ENCODE measurements around the gene KLHDC8A. TPM values are rescaled to one million over a fixed set of nuclear protein-coding genes. Genes with fewer than 3 reads are reported as not detected.
A peak's percentile ranks its signal among the peaks of the same experiment; 100 is the strongest.
"Not testable (repeated sequence)": the region's sequence is repeated elsewhere in the genome, so short reads cannot be mapped to it uniquely, and the experiment has no call there.

KLHDC8A gene
- total RNA-seq, 1 experiment from 2014 or later, result not detected

DNA sequence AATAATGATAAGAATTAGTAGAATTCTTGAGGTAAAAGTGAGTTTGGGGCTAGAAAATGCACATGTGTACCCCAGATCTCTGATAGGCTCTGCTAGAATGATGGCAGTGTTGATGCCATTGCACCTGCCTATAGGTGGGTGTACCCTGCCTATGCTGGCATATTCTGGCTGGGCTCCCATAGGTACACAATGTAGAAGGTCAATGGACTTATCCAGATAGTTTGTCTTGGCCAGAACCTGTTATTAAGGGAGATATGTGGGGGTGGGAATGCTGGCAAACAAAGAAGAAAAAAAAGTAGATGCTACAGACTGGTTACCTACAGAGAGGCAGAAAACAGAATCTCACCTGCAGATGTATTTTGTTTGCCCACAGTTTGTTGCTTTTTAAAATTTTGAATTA lies 14.1 kb upstream of the KLHDC8A start:
- BruUV-seq (replicated peaks), result no TSS peak
- ChIA-PET POLR2A (no interaction called here), CTCF (interaction anchor here (0.6 to 24.9 kb wide), 6 partner anchors 18 to 1785 kb away, joined by 3 to 241 read pairs (median 6); partner anchors contain the start of gene KLHDC8A)
- Mint-ChIP-seq H3K4me3 (ENCODE audit: unreplicated experiment) (no peak overlapping the region), H3K36me3 (ENCODE audit: insufficient read depth, unreplicated experiment) (no peaks in the 10 kb centered on the region), H3K9me3 (ENCODE audit: unreplicated experiment) (no peaks in the 10 kb centered on the region), H3K27me3 (ENCODE audit: insufficient read depth, unreplicated experiment) (no peaks in the 10 kb centered on the region), H3K27ac (ENCODE audit: low read depth, unreplicated experiment) (no peak overlapping the region), H3K4me1 (ENCODE audit: insufficient read depth, unreplicated experiment) (peaks cover 30% of the 10 kb centered on the region)
- intact Hi-C loops (cut with micrococcal nuclease), result no loop called here
- TF ChIP-seq, protein P1, sequence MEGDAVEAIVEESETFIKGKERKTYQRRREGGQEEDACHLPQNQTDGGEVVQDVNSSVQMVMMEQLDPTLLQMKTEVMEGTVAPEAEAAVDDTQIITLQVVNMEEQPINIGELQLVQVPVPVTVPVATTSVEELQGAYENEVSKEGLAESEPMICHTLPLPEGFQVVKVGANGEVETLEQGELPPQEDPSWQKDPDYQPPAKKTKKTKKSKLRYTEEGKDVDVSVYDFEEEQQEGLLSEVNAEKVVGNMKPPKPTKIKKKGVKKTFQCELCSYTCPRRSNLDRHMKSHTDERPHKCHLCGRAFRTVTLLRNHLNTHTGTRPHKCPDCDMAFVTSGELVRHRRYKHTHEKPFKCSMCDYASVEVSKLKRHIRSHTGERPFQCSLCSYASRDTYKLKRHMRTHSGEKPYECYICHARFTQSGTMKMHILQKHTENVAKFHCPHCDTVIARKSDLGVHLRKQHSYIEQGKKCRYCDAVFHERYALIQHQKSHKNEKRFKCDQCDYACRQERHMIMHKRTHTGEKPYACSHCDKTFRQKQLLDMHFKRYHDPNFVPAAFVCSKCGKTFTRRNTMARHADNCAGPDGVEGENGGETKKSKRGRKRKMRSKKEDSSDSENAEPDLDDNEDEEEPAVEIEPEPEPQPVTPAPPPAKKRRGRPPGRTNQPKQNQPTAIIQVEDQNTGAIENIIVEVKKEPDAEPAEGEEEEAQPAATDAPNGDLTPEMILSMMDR (IDR thresholded peaks at IDR 0.05; ENCODE audit: unreplicated experiment), result no peak
- DNase-seq (ENCODE audit: unreplicated experiment), result no peak

DNA sequence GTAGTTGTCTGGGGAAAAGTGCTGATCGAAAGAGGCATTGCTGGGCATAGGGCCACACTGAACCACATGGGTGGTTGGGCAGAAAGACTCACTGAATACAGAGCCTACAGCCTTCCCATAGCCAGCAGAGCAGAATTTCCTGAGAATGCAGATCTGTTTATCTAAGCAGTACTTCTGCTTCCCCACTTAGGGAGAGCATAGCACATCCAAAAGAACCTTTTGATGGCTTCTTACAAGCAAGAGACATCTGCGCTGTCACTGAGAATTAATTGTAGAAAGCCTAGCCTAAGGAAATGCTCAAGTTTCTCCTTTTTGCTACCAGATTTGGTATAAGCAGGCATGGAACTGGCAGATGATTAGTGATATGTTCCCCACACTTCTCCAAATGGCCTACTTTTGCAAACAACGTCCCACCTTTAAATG lies 13.0 kb upstream of the KLHDC8A start:
- Mint-ChIP-seq H3K9me3 (ENCODE audit: unreplicated experiment) (no peaks in the 10 kb centered on the region), H3K4me1 (ENCODE audit: insufficient read depth, unreplicated experiment) (peaks cover 23% of the 10 kb centered on the region), H3K27ac (ENCODE audit: low read depth, unreplicated experiment) (no peak overlapping the region), H3K4me3 (ENCODE audit: unreplicated experiment) (no peak overlapping the region), H3K36me3 (ENCODE audit: insufficient read depth, unreplicated experiment) (no peaks in the 10 kb centered on the region), H3K27me3 (ENCODE audit: insufficient read depth, unreplicated experiment) (no peaks in the 10 kb centered on the region)
- CTCF ChIA-PET, result interaction anchor here (0.6 to 24.9 kb wide), 5 partner anchors 17 to 116 kb away, joined by 3 to 241 read pairs (median 9); partner anchors contain the start of gene KLHDC8A
- BruUV-seq (replicated peaks), result no TSS peak
- DNase-seq (ENCODE audit: unreplicated experiment), result no peak
- POLR2A ChIA-PET, result no interaction called here
- intact Hi-C loops (cut with micrococcal nuclease), result no loop called here
- TF ChIP-seq, protein P1 (IDR thresholded peaks at IDR 0.05; ENCODE audit: unreplicated experiment), result no peak

DNA sequence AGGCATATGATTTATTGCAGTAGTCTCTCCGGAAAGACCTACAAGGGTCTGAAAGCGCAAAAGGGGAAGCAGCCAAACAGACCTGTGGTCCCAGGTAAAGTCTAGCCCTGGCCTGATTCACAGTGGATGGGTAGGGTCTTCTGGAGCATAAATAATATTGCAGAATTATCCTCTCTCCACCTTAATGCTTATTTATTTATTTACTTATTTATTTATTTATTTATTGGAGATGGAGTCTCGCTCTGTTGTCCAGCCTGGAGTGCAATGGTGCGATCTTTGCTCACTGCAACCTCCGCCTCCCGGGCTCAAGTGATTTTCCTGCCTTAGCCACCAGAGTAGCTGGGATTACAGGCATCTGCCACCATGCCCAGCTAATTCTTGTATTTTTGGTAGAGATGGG lies 11.8 kb upstream of the KLHDC8A start:
- DNase-seq (ENCODE audit: unreplicated experiment), result no peak
- POLR2A ChIA-PET, result interaction anchor here (0.6 to 1.1 kb wide), 3 partner anchors 10 to 146 kb away, joined by 3 to 4 read pairs (median 4); no protein-coding TSS in a partner anchor
- BruUV-seq (replicated peaks), result no TSS peak

DNA sequence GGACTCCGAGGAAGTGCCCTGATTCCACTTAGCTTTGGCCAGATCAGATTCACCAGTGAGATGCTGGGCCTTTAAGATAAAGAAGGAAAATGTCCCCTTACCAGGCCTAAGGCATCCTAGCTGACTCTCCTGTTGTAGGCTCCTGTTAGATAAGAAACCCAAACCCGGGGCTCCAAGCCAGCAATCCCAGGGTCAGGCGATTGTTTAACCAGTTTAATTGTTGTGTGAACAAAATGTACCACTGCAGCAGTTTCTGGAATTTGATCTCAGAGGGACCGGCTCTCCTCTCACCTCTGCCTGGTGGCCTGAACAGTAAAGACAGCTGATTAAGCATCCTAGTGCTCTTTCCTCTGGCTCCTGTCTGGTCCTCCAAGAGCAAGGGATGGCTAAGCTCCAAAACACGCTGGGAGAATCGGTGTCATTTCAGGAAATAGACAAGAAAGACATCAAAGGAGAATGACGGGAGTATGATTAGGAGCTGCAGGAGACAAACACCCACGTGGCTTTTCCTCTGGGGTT lies 9.3 kb upstream of the KLHDC8A start:
- DNase-seq (ENCODE audit: unreplicated experiment), result peak; percentile 48
- intact Hi-C loops (cut with micrococcal nuclease), result no loop called here
- H3K4me3 Mint-ChIP-seq (ENCODE audit: unreplicated experiment), result no peak overlapping the region
- H3K9me3 Mint-ChIP-seq (ENCODE audit: unreplicated experiment), result no peaks in the 10 kb centered on the region
- CTCF ChIA-PET, result interaction anchor here (0.8 to 16.6 kb wide), 7 partner anchors 10 to 121 kb away, joined by 3 to 241 read pairs (median 5); partner anchors contain the start of gene KLHDC8A
- H3K27ac Mint-ChIP-seq (ENCODE audit: low read depth, unreplicated experiment), result no peak overlapping the region
- H3K27me3 Mint-ChIP-seq (ENCODE audit: insufficient read depth, unreplicated experiment), result peaks cover 19% of the 10 kb centered on the region
- TF ChIP-seq, protein P1 (IDR thresholded peaks at IDR 0.05; ENCODE audit: unreplicated experiment), result no peak
- POLR2A ChIA-PET, result interaction anchor here (0.6 to 1.7 kb wide), 2 partner anchors 11 to 17 kb away, joined by 4 to 6 read pairs; no protein-coding TSS in a partner anchor
- no TSS peak for BruUV-seq (replicated peaks)
- no peaks in the 10 kb centered on the region for H3K36me3 Mint-ChIP-seq (ENCODE audit: insufficient read depth, unreplicated experiment)
- H3K4me1 Mint-ChIP-seq (ENCODE audit: insufficient read depth, unreplicated experiment), result peaks cover 7% of the 10 kb centered on the region

More for the DNA sequence above, 11.8 kb upstream of the KLHDC8A start:
- Mint-ChIP-seq H3K9me3 (ENCODE audit: unreplicated experiment) (no peaks in the 10 kb centered on the region), H3K4me1 (ENCODE audit: insufficient read depth, unreplicated experiment) (peaks cover 10% of the 10 kb centered on the region), H3K27ac (ENCODE audit: low read depth, unreplicated experiment) (no peak overlapping the region), H3K36me3 (ENCODE audit: insufficient read depth, unreplicated experiment) (no peaks in the 10 kb centered on the region), H3K4me3 (ENCODE audit: unreplicated experiment) (no peak overlapping the region), H3K27me3 (ENCODE audit: insufficient read depth, unreplicated experiment) (no peaks in the 10 kb centered on the region)
- CTCF ChIA-PET, result interaction anchor here (0.8 to 24.9 kb wide), 7 partner anchors 9 to 156 kb away, joined by 3 to 241 read pairs (median 7); partner anchors contain the start of gene KLHDC8A
- TF ChIP-seq, protein P1 (IDR thresholded peaks at IDR 0.05; ENCODE audit: unreplicated experiment), result no peak
- intact Hi-C loops (cut with micrococcal nuclease), result no loop called here

DNA sequence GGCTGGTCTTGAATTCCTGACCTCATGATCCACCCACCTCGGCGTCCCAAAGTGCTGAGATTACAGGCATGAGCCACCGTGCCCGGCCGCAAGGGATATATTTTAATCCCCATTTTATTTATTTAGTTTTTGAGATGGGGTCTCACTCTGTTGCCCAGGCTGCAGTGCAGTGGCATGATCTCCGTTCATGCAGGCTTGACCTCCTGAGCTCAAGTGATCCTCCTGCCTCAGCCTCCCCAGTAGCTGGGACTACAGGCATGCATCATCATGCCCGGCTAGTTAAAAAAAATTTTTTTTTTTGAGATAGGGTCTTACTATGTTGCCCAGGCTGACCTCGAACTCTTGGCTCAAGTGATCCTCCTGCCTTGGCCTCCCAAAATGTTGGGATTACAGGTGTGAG lies 8.4 kb upstream of the KLHDC8A start:
- H3K4me3 Mint-ChIP-seq (ENCODE audit: unreplicated experiment); intact Hi-C loops (cut with micrococcal nuclease); H3K27ac Mint-ChIP-seq (ENCODE audit: low read depth, unreplicated experiment); H3K9me3 Mint-ChIP-seq (ENCODE audit: unreplicated experiment); H3K4me1 Mint-ChIP-seq (ENCODE audit: insufficient read depth, unreplicated experiment); DNase-seq (ENCODE audit: unreplicated experiment); H3K36me3 Mint-ChIP-seq (ENCODE audit: insufficient read depth, unreplicated experiment); BruUV-seq (replicated peaks): not testable (repeated sequence)
- POLR2A ChIA-PET, result interaction anchor here (0.7 to 1.7 kb wide), 4 partner anchors 9 to 18 kb away, joined by 3 to 6 read pairs (median 4); no protein-coding TSS in a partner anchor
- CTCF ChIA-PET, result interaction anchor here (0.9 to 16.6 kb wide), 4 partner anchors 12 to 121 kb away, joined by 4 to 241 read pairs (median 5); partner anchors contain the start of gene KLHDC8A
- peaks cover 28% of the 10 kb centered on the region for H3K27me3 Mint-ChIP-seq (ENCODE audit: insufficient read depth, unreplicated experiment)
